Peyer's patch (tissue), 4 donors: Measurements from ENCODE around the gene EP400.

Experiments used
- CTCF ChIP-seq, 6 experiments: fragments of 450-650 bp in 4 of 6; fragments of 200-600 bp in 2 of 6; sonication (generic) in 1 of 6; IDR thresholded peaks; one replicate each; pipeline ENCODE4 v1.5.1; 2017 to 2019; ENCODE audit warnings: antibody characterized with exemption in 6 of 6, mild to moderate bottlenecking in 3 of 6, moderate library complexity in 1 of 6
- POLR2A ChIP-seq, 2 donors: fragments of 450-650 bp; IDR thresholded peaks; one replicate each; pipeline ENCODE4 v1.5.1; 2017; ENCODE audit warnings: antibody characterized with exemption in 2 of 2, mild to moderate bottlenecking in 2 of 2, moderate library complexity in 2 of 2

GRCh38 chr12:131915823-131916222 is 33.9 kb upstream of the EP400 start:
- TF ChIP-seq POLR2A (IDR thresholded peaks at IDR 0.05) (no peak), CTCF (IDR thresholded peaks at IDR 0.05) (no peak)
